GM12878 (cell line): Measurements from ENCODE around the gene ENOX2. TPM values are rescaled to one million over a fixed set of nuclear protein-coding genes. Genes with fewer than 3 reads are reported as not detected.

ENCODE experiments used
- ATAC-seq: fragments of 200-7000 bp; cut with Tn5 transposase; 3 replicates; pipeline ENCODE4 v1.9.1; 2020; ENCODE audit warnings: mild to moderate bottlenecking, moderate library complexity
- BruUV-seq: library from RNA; stranded (reverse); fragments of 400-500 nt; replicated peaks from 2 replicates; lab custom pipeline; 2021; lab: Mats Ljungman, UMichigan
- CTCF ChIA-PET: fragments of 300-600 bp; sonication (Branson Sonifier 250); formaldehyde crosslinking; extraction: SDS; loops from one replicate; lab custom pipeline; 2021; ENCODE audit warnings: inconsistent platforms; lab: Yijun Ruan, JAX
- POLR2A ChIA-PET: fragments of 350-600 bp; formaldehyde crosslinking; extraction: SDS; loops from one replicate; lab custom pipeline; 2021; ENCODE audit warnings: inconsistent platforms; lab: Charles Lee
- RAD21 ChIA-PET: fragments of 300-600 bp; sonication (Branson Sonifier 250); formaldehyde crosslinking; loops from one replicate; lab custom pipeline; 2023; ENCODE audit warnings: antibody characterized with exemption; ENCODE audit not compliant: unreplicated experiment; lab: Charles Lee
- SMC1A ChIA-PET: fragments of 300-600 bp; sonication (Branson Sonifier 250); formaldehyde crosslinking; loops from one replicate; lab custom pipeline; 2023; ENCODE audit not compliant: unreplicated experiment, uncharacterized antibody; lab: Charles Lee
- DNase-seq: peaks from one replicate; pipeline ENCODE4 v3.0.0-alpha.2; 2011; ENCODE audit warnings: low read depth, low spot score
- FAIRE-seq: peaks from 3 replicates; lab custom pipeline; 2011; peaks lifted over from hg19 to GRCh38; lab: Jason Lieb, UNC
- H2AFZ ChIP-seq: 2 replicates; pipeline ENCODE4 v1.6.0; 2011; ENCODE audit warnings: low read depth, low read length, control low read depth; ENCODE audit not compliant: control insufficient read depth
- H3K27ac ChIP-seq: 2 replicates; pipeline ENCODE4 v1.5.1; 2011; ENCODE audit warnings: control low read depth; ENCODE audit not compliant: control insufficient read depth, insufficient read depth
- H3K27me3 ChIP-seq, 2 experiments: replicated peaks in 1 of 2; 2 replicates each; pipeline versions ENCODE4 v1.6.0 to v1.6.1; 2011; ENCODE audit warnings: low read length in 1 of 2; ENCODE audit not compliant: control insufficient read depth in 2 of 2, insufficient read depth in 2 of 2
- H3K36me3 ChIP-seq, 2 experiments: 2 replicates each; pipeline ENCODE4 v1.5.1; 2011; ENCODE audit warnings: low read length in 1 of 2; ENCODE audit not compliant: control insufficient read depth in 2 of 2, insufficient read depth in 2 of 2
- H3K4me1 ChIP-seq: 2 replicates; pipeline ENCODE4 v1.6.1; 2011; ENCODE audit warnings: mild to moderate bottlenecking, low read length, moderate library complexity, mixed read lengths; ENCODE audit not compliant: control insufficient read depth, insufficient read depth
- H3K4me2 ChIP-seq: 2 replicates; pipeline ENCODE4 v1.6.0; 2011; ENCODE audit warnings: control low read depth; ENCODE audit not compliant: control insufficient read depth, insufficient read depth
- H3K4me3 ChIP-seq: fragments of 200-600 bp; sonication (generic); 2 replicates; pipeline ENCODE4 v1.5.1; 2016
- H3K79me2 ChIP-seq: 2 replicates; pipeline ENCODE4 v1.6.0; 2011; ENCODE audit warnings: low read length; ENCODE audit not compliant: control insufficient read depth, insufficient read depth
- H3K9ac ChIP-seq: 2 replicates; pipeline ENCODE4 v1.8.0; 2011; ENCODE audit warnings: low read length, control low read depth, mixed read lengths; ENCODE audit not compliant: control insufficient read depth, insufficient read depth
- H3K9me3 ChIP-seq: replicated peaks from 3 replicates; pipeline ENCODE4 v1.5.1; 2011; ENCODE audit warnings: mild to moderate bottlenecking, low read length; ENCODE audit not compliant: control insufficient read depth, insufficient read depth
- H4K20me1 ChIP-seq: 2 replicates; pipeline ENCODE4 v1.6.0; 2011; ENCODE audit not compliant: control insufficient read depth, insufficient read depth
- BRCA1 ChIP-seq: IDR thresholded peaks from 2 replicates; pipeline ENCODE4 v1.6.1; 2011; ENCODE audit warnings: low read depth, low read length, improper control_type of control experiment
- EZH2 ChIP-seq: IDR thresholded peaks from 2 replicates; pipeline ENCODE4 v1.6.1; 2012; ENCODE audit warnings: low read depth, mild to moderate bottlenecking, control low read depth, inconsistent platforms, low read length, borderline replicate concordance; ENCODE audit not compliant: control insufficient read depth
- FOXK2 ChIP-seq: fragments of 450-650 bp; IDR thresholded peaks from 2 replicates; pipeline ENCODE4 v1.6.1; 2017; ENCODE audit warnings: mild to moderate bottlenecking, moderate library complexity
- MEF2B ChIP-seq: fragments of 450-650 bp; IDR thresholded peaks from 2 replicates; pipeline ENCODE4 v1.6.1; 2018; ENCODE audit warnings: mild to moderate bottlenecking, moderate library complexity; ENCODE audit not compliant: partially characterized antibody, poor library complexity, severe bottlenecking
- MTA3 ChIP-seq: IDR thresholded peaks from 2 replicates; pipeline ENCODE4 v1.6.1; 2012; ENCODE audit warnings: low read length, inconsistent platforms, borderline replicate concordance
- NFYA ChIP-seq: IDR thresholded peaks from 2 replicates; pipeline ENCODE4 v1.6.1; 2011; ENCODE audit warnings: low read depth, mild to moderate bottlenecking, low read length, improper control_type of control experiment, borderline replicate concordance
- SIX5 ChIP-seq: IDR thresholded peaks from 2 replicates; pipeline ENCODE4 v1.6.1; 2011; ENCODE audit warnings: mild to moderate bottlenecking, low read depth, low read length, moderate library complexity; ENCODE audit not compliant: severe bottlenecking
- SREBF1 ChIP-seq: IDR thresholded peaks from 2 replicates; pipeline ENCODE4 v1.6.1; 2012; ENCODE audit warnings: mild to moderate bottlenecking, low read length
- USF2 ChIP-seq: IDR thresholded peaks from 2 replicates; pipeline ENCODE4 v1.6.1; 2011; ENCODE audit warnings: low read depth, low read length, improper control_type of control experiment, borderline replicate concordance
- WRNIP1 ChIP-seq: IDR thresholded peaks from 2 replicates; pipeline ENCODE4 v1.6.1; 2011; ENCODE audit warnings: low read depth, low read length, improper control_type of control experiment, borderline replicate concordance
- YY1 ChIP-seq: IDR thresholded peaks from 2 replicates; pipeline ENCODE4 v1.6.1; 2011; ENCODE audit warnings: low read depth, mild to moderate bottlenecking, low read length
- ZSCAN29 ChIP-seq: fragments of 450-650 bp; IDR thresholded peaks from 2 replicates; pipeline ENCODE4 v1.6.1; 2017; ENCODE audit warnings: mild to moderate bottlenecking, moderate library complexity
- in situ Hi-C: fragments of 300-500 bp; cut with MboI; formaldehyde crosslinking; loops from 9 replicates; pipeline ENCODE4 v1.14.3; 2018; ENCODE audit warnings: mixed read lengths
- intact Hi-C: fragments of 100-400 bp; cut with micrococcal nuclease; formaldehyde crosslinking; loops from one replicate; pipeline ENCODE4 v1.14.2; 2022; ENCODE audit not compliant: unreplicated experiment
- polyA plus RNA-seq, 11 experiments: library from polyadenylated mRNA; depleted of rRNA in 4 of 11; unstranded in 6 of 11; stranded (reverse) in 5 of 11; fragments of >200 nt; fragmentation: Nextera tagmentation in 4 of 11; fragmentation: Illumina TruSeq in 1 of 11; extraction: Ambion mirVana in 4 of 11; extraction: Trizol in 1 of 11; gene quantifications; 1 replicate in 1 of 11; 2 replicates in 10 of 11; pipeline versions ENCODE4 v1.2.1 to v1.2.3, GENCODE V29; 2011 to 2016; ENCODE audit warnings: inconsistent platforms in 2 of 11, missing spikeins in 2 of 11, low read depth in 1 of 11
- total RNA-seq, 4 experiments: library from RNA; depleted of rRNA in 3 of 4; stranded (reverse); fragments of >200 nt in 3 of 4; fragmentation: Illumina TruSeq in 1 of 4; extraction: Trizol in 1 of 4; gene quantifications; 2 replicates each; pipeline versions ENCODE4 v1.2.1 to v1.2.3, GENCODE V29; 2013 to 2021
- TF ChIP-seq, protein P1 (sequence below): fragments of 450-650 bp; formaldehyde crosslinking; IDR thresholded peaks from 2 replicates; pipeline ENCODE4 v1.5.0; 2022; ENCODE audit warnings: mild to moderate bottlenecking, missing genetic modification characterization
- TF ChIP-seq, protein P2 (sequence below): fragments of 450-650 bp; conservative IDR thresholded peaks from 2 replicates; pipeline ENCODE4 v1.6.1; 2017; ENCODE audit warnings: mild to moderate bottlenecking, moderate library complexity

ENOX2 gene
- total and polyA plus RNA-seq, 10 of the 15 experiments (the other 5 are each of a cell fraction or from before 2014, with no cell fraction given) = 3.2 to 13.0 (median 7.7) TPM

- in situ Hi-C loops = no loop called here
- H3K4me1 ChIP-seq = no peaks in the 10 kb centered on the region
- H3K9ac ChIP-seq = no peak overlapping the region
- no peaks in the 10 kb centered on the region for H3K27me3 ChIP-seq
- FAIRE-seq (no peak), ATAC-seq (no peak), DNase-seq (no peak)
- no peaks in the 10 kb centered on the region for H3K79me2 ChIP-seq
- TF ChIP-seq BRCA1 = no peak
- no peak for TF ChIP-seq WRNIP1
- TF ChIP-seq USF2 = no peak
- no peak for TF ChIP-seq NFYA
- no peak for TF ChIP-seq MTA3
- TF ChIP-seq ZSCAN29 = no peak
- TF ChIP-seq, protein P1, sequence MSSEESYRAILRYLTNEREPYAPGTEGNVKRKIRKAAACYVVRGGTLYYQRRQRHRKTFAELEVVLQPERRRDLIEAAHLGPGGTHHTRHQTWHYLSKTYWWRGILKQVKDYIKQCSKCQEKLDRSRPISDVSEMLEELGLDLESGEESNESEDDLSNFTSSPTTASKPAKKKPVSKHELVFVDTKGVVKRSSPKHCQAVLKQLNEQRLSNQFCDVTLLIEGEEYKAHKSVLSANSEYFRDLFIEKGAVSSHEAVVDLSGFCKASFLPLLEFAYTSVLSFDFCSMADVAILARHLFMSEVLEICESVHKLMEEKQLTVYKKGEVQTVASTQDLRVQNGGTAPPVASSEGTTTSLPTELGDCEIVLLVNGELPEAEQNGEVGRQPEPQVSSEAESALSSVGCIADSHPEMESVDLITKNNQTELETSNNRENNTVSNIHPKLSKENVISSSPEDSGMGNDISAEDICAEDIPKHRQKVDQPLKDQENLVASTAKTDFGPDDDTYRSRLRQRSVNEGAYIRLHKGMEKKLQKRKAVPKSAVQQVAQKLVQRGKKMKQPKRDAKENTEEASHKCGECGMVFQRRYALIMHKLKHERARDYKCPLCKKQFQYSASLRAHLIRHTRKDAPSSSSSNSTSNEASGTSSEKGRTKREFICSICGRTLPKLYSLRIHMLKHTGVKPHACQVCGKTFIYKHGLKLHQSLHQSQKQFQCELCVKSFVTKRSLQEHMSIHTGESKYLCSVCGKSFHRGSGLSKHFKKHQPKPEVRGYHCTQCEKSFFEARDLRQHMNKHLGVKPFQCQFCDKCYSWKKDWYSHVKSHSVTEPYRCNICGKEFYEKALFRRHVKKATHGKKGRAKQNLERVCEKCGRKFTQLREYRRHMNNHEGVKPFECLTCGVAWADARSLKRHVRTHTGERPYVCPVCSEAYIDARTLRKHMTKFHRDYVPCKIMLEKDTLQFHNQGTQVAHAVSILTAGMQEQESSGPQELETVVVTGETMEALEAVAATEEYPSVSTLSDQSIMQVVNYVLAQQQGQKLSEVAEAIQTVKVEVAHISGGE = no peak
- TF ChIP-seq SIX5 = no peak
- TF ChIP-seq, protein P2, sequence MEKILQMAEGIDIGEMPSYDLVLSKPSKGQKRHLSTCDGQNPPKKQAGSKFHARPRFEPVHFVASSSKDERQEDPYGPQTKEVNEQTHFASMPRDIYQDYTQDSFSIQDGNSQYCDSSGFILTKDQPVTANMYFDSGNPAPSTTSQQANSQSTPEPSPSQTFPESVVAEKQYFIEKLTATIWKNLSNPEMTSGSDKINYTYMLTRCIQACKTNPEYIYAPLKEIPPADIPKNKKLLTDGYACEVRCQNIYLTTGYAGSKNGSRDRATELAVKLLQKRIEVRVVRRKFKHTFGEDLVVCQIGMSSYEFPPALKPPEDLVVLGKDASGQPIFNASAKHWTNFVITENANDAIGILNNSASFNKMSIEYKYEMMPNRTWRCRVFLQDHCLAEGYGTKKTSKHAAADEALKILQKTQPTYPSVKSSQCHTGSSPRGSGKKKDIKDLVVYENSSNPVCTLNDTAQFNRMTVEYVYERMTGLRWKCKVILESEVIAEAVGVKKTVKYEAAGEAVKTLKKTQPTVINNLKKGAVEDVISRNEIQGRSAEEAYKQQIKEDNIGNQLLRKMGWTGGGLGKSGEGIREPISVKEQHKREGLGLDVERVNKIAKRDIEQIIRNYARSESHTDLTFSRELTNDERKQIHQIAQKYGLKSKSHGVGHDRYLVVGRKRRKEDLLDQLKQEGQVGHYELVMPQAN = no peak
- TF ChIP-seq FOXK2 = no peak
- no peak for TF ChIP-seq YY1
- no peak for TF ChIP-seq SREBF1
- TF ChIP-seq EZH2 = no peak
- TF ChIP-seq MEF2B = no peak
- no peak overlapping the region for H2AFZ ChIP-seq
- no TSS peak for BruUV-seq
- no peak overlapping the region for H3K4me3 ChIP-seq
- H3K9me3 ChIP-seq = no peaks in the 10 kb centered on the region
- no peak overlapping the region for H3K4me2 ChIP-seq
- no peak overlapping the region for H3K27ac ChIP-seq
- no peaks in the 10 kb centered on the region for H4K20me1 ChIP-seq
- POLR2A ChIA-PET = no interaction called here
- no peaks in the 10 kb centered on the region for H3K36me3 ChIP-seq
- CTCF ChIA-PET = interaction anchor here (0.6 kb wide), 1 partner anchor 84 kb away, joined by 3 read pairs; no protein-coding TSS in a partner anchor
- RAD21 ChIA-PET = no interaction called here
- intact Hi-C loops = no loop called here
- SMC1A ChIA-PET = no interaction called here
These were observed 276.5 kb downstream of the ENOX2 start for GRCh38 chrX:130626521-130626920.
